SK-N-SH treated with all-trans-retinoic acid at 6 μM for 48 hours (cell line): ENCODE data around the gene JARID2.

Experiments used
- ATAC-seq: fragments of 200-7000 bp; cut with Tn5 transposase; 3 replicates; pipeline ENCODE4 v1.9.1; 2020; ENCODE audit warnings: mild to moderate bottlenecking, moderate library complexity
- BACH2 ChIP-seq: fragments of 250-450 bp; sonication (Bioruptor Pico); IDR thresholded peaks from 2 replicates; pipeline ENCODE4 v1.9.0; 2021; ENCODE audit warnings: mild to moderate bottlenecking, borderline replicate concordance
- CSDC2 ChIP-seq: fragments of 250-450 bp; sonication (Bioruptor Pico); IDR thresholded peaks from 2 replicates; pipeline ENCODE4 v1.5.0; 2020; ENCODE audit warnings: mild to moderate bottlenecking, moderate library complexity
- ESRRG ChIP-seq: fragments of 250-450 bp; sonication (Bioruptor Pico); IDR thresholded peaks from 2 replicates; pipeline ENCODE4 v1.6.1; 2021; ENCODE audit warnings: mild to moderate bottlenecking
- ISL1 ChIP-seq: fragments of 250-450 bp; sonication (Bioruptor Pico); IDR thresholded peaks from 2 replicates; pipeline ENCODE4 v2.1.2; 2022; ENCODE audit warnings: mild to moderate bottlenecking, moderate library complexity
- OSR1 ChIP-seq: fragments of 250-450 bp; sonication (Bioruptor Pico); IDR thresholded peaks from 2 replicates; pipeline ENCODE4 v1.8.0; 2022; ENCODE audit warnings: moderate library complexity, mild to moderate bottlenecking, inconsistent platforms
- PATZ1 ChIP-seq: fragments of 250-450 bp; sonication (Bioruptor Pico); IDR thresholded peaks from 2 replicates; pipeline ENCODE4 v1.8.0; 2020; ENCODE audit warnings: mild to moderate bottlenecking, moderate library complexity, borderline replicate concordance
- PPARA ChIP-seq: fragments of 250-450 bp; sonication (Bioruptor Pico); IDR thresholded peaks from 2 replicates; pipeline ENCODE4 v1.5.0; 2020; ENCODE audit warnings: mild to moderate bottlenecking, borderline replicate concordance
- RARB ChIP-seq: fragments of 250-450 bp; sonication (Bioruptor Pico); IDR thresholded peaks from 2 replicates; pipeline ENCODE4 v1.8.0; 2021; ENCODE audit warnings: mild to moderate bottlenecking, moderate library complexity
- TCF4 ChIP-seq: fragments of 250-450 bp; sonication (Bioruptor Pico); IDR thresholded peaks from 2 replicates; pipeline ENCODE4 v1.8.0; 2021; ENCODE audit warnings: mild to moderate bottlenecking, moderate library complexity, borderline replicate concordance
- TOX ChIP-seq: fragments of 250-450 bp; sonication (Bioruptor Pico); IDR thresholded peaks from 2 replicates; pipeline ENCODE4 v1.8.0; 2021; ENCODE audit warnings: mild to moderate bottlenecking, moderate library complexity, borderline replicate concordance
- TSHZ2 ChIP-seq: fragments of 250-450 bp; sonication (Bioruptor Pico); IDR thresholded peaks from 2 replicates; pipeline ENCODE4 v1.5.0; 2020; ENCODE audit warnings: mild to moderate bottlenecking, moderate library complexity
- ZFP30 ChIP-seq: fragments of 450-650 bp; formaldehyde crosslinking; IDR thresholded peaks from 2 replicates; pipeline ENCODE4 v1.5.0; 2022; ENCODE audit warnings: mild to moderate bottlenecking, moderate library complexity
- ZNF565 ChIP-seq: fragments of 450-650 bp; formaldehyde crosslinking; conservative IDR thresholded peaks from 2 replicates; pipeline ENCODE4 v1.5.0; 2020; ENCODE audit warnings: low read depth, mild to moderate bottlenecking, moderate library complexity
- ZNF8 ChIP-seq: fragments of 450-650 bp; formaldehyde crosslinking; IDR thresholded peaks from 2 replicates; pipeline ENCODE4 v1.5.0; 2020; ENCODE audit warnings: mild to moderate bottlenecking, moderate library complexity
- TF ChIP-seq, protein P1 (sequence below): fragments of 250-450 bp; sonication (Bioruptor Pico); IDR thresholded peaks from 2 replicates; pipeline ENCODE4 v1.5.1; 2021; ENCODE audit warnings: mild to moderate bottlenecking, moderate library complexity
- TF ChIP-seq, protein P2 (sequence below): fragments of 250-450 bp; sonication (Bioruptor Pico); IDR thresholded peaks from 2 replicates; pipeline ENCODE4 v1.8.0; 2021; ENCODE audit warnings: low read depth, mild to moderate bottlenecking, moderate library complexity, borderline replicate concordance
- TF ChIP-seq, protein P3 (sequence below): fragments of 250-450 bp; sonication (Bioruptor Pico); IDR thresholded peaks from 2 replicates; pipeline ENCODE4 v1.5.1; 2020; ENCODE audit warnings: low read depth, mild to moderate bottlenecking, moderate library complexity

Gene JARID2

GRCh38 chr6:15246217-15246665 lies 372 bp downstream of the JARID2 start:
- ATAC-seq: no peak
- TF ChIP-seq PATZ1 (CRISPR knock-in tag) (no peak), ZNF8 (CRISPR knock-in tag) (no peak), TSHZ2 (CRISPR knock-in tag) (no peak), TOX (CRISPR knock-in tag) (no peak), BACH2 (CRISPR knock-in tag) (no peak), PPARA (CRISPR knock-in tag) (no peak), ESRRG (CRISPR knock-in tag) (no peak), OSR1 (CRISPR knock-in tag) (no peak), ISL1 (CRISPR knock-in tag) (no peak), CSDC2 (CRISPR knock-in tag) (no peak)
- TF ChIP-seq, protein P1, sequence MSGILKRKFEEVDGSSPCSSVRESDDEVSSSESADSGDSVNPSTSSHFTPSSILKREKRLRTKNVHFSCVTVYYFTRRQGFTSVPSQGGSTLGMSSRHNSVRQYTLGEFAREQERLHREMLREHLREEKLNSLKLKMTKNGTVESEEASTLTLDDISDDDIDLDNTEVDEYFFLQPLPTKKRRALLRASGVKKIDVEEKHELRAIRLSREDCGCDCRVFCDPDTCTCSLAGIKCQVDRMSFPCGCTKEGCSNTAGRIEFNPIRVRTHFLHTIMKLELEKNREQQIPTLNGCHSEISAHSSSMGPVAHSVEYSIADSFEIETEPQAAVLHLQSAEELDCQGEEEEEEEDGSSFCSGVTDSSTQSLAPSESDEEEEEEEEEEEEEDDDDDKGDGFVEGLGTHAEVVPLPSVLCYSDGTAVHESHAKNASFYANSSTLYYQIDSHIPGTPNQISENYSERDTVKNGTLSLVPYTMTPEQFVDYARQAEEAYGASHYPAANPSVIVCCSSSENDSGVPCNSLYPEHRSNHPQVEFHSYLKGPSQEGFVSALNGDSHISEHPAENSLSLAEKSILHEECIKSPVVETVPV (CRISPR knock-in tag): no peak
- TF ChIP-seq, protein P2, sequence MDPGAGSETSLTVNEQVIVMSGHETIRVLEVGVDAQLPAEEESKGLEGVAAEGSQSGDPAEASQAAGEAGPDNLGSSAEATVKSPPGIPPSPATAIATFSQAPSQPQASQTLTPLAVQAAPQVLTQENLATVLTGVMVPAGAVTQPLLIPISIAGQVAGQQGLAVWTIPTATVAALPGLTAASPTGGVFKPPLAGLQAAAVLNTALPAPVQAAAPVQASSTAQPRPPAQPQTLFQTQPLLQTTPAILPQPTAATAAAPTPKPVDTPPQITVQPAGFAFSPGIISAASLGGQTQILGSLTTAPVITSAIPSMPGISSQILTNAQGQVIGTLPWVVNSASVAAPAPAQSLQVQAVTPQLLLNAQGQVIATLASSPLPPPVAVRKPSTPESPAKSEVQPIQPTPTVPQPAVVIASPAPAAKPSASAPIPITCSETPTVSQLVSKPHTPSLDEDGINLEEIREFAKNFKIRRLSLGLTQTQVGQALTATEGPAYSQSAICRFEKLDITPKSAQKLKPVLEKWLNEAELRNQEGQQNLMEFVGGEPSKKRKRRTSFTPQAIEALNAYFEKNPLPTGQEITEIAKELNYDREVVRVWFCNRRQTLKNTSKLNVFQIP (CRISPR knock-in tag): no peak
- TF ChIP-seq, protein P3, sequence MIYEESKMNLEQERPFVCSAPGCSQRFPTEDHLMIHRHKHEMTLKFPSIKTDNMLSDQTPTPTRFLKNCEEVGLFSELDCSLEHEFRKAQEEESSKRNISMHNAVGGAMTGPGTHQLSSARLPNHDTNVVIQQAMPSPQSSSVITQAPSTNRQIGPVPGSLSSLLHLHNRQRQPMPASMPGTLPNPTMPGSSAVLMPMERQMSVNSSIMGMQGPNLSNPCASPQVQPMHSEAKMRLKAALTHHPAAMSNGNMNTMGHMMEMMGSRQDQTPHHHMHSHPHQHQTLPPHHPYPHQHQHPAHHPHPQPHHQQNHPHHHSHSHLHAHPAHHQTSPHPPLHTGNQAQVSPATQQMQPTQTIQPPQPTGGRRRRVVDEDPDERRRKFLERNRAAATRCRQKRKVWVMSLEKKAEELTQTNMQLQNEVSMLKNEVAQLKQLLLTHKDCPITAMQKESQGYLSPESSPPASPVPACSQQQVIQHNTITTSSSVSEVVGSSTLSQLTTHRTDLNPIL: no peak

DNA sequence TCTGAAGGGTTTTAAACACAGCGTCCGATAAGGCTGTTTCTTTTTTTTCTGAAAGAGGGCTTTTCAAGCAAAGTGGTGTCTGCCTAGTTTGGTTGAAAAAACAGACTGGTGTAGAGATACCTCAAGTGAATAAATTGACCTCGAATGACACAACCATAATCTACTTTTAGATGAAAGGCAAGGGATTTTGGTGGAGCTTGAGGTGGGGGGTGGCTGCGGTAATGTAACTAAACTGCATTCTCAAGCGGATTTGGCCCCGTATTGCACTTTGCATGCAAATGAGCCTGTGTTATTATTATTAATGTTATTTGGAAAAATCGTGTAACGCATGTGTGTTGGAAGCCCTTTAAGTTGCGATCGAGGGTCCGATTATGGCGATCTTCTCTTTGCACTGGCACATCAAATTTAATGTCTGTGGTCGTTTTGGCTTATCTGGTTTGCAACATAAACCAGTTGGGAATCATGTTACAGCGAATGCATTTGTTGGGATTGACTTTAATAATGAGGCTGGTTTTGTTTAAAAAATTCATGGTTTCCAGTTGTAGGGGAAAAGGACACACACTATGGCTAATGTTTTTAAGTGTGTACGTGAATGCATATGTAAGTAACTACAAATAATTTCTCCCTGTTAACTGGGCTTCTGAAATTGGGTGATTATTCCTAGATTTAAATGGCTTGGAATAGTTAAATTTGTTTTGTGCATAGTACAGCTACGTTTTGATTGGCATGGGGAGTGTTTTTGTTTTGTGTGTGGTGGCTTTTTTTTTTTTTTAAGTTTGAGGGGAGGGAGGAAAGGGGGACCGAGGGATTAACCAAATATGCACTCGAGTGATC lies 1.0 kb downstream of the JARID2 start:
- no peak for ATAC-seq
- TF ChIP-seq TCF4: no peak
- TF ChIP-seq RARB: no peak
- no peak for TF ChIP-seq ZNF565 (CRISPR knock-in tag)
- TF ChIP-seq ZFP30 (CRISPR knock-in tag): no peak
- TF ChIP-seq, protein P1 (CRISPR knock-in tag): no peak
